Fibroblast of the aortic adventitia (primary cell): ENCODE results near the gene MAPK13. TPM values are rescaled to one million over a fixed set of nuclear protein-coding genes. Genes with fewer than 3 reads are reported as not detected.
A peak's percentile ranks its signal among the peaks of the same experiment; 100 is the strongest.

Experiments
- DNase-seq: peaks from one replicate; pipeline ENCODE4 v3.0.0-alpha.2; 2010; ENCODE audit warnings: low read depth
- H3K4me3 ChIP-seq: 2 replicates; pipeline ENCODE4 v1.5.1; 2011; ENCODE audit warnings: low read depth, mild to moderate bottlenecking, control low read depth, low read length, moderate library complexity
- CTCF ChIP-seq: IDR thresholded peaks from 2 replicates; pipeline ENCODE4 v1.5.1; 2011; ENCODE audit warnings: mild to moderate bottlenecking, low read length, control low read depth, inconsistent platforms; ENCODE audit not compliant: insufficient read depth
- total RNA-seq: library from RNA; depleted of rRNA; stranded (reverse); fragments of >200 nt; gene quantifications from 2 replicates; pipeline ENCODE4 v1.2.3, GENCODE V29; 2012; ENCODE audit warnings: low replicate concordance

Gene MAPK13
- total RNA-seq, 1 donor, result 15.6 TPM

- no peak for DNase-seq
- TF ChIP-seq CTCF, result no peak
- no peak overlapping the region for H3K4me3 ChIP-seq
Observed at GRCh38 chr6:36104836-36105235, 25.5 kb upstream of the MAPK13 start.

GRCh38 chr6:36109092-36109491 is 21.2 kb upstream of the MAPK13 start:
- H3K4me3 ChIP-seq, result no peak overlapping the region
- no peak for DNase-seq
- TF ChIP-seq CTCF, result no peak

- peak; percentile 41 for DNase-seq
- TF ChIP-seq CTCF, result no peak
- H3K4me3 ChIP-seq, result no peak overlapping the region
Observed at GRCh38 chr6:36110050-36110449, 20.3 kb upstream of the MAPK13 start.

- no peak for DNase-seq
- TF ChIP-seq CTCF, result no peak
- no peak overlapping the region for H3K4me3 ChIP-seq
Observed at GRCh38 chr6:36110863-36111262, 19.4 kb upstream of the MAPK13 start.

GRCh38 chr6:36111526-36111925 is 18.8 kb upstream of the MAPK13 start:
- TF ChIP-seq CTCF, result no peak
- DNase-seq, result no peak
- H3K4me3 ChIP-seq, result no peak overlapping the region

DNA sequence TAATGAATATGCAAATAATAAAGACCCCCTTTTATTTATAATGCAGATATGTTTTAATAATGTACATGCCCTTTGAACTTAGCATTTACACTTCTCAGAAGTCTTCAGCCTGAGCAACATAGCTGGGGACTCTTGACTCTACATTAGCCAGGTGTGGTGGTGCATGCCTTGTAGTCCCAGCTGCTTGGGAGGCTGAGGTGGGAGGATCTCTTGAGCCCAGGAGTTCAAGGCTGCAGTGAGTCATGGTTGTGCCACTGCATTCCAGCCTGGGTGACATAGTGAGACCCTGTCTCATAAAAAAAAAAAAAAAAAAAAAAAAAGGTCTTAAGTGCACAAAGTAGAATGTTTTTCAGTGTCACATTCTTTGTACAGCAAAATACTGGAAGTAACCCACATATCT is 17.3 kb upstream of the MAPK13 start:
- TF ChIP-seq CTCF, result no peak
- no peak for DNase-seq
- no peak overlapping the region for H3K4me3 ChIP-seq

- peak; percentile 20 for DNase-seq
- H3K4me3 ChIP-seq, result no peak overlapping the region
- no peak for TF ChIP-seq CTCF
Observed at GRCh38 chr6:36113703-36114102, 16.6 kb upstream of the MAPK13 start.
